Ovary (tissue), 9 donors: ENCODE measurements around the gene MINDY4B. TPM values are rescaled to one million over a fixed set of nuclear protein-coding genes. Genes with fewer than 3 reads are reported as not detected.

ENCODE experiments used
- DNase-seq, 5 donors: peaks; one replicate each; pipeline ENCODE4 v3.0.0-alpha.2; 2019 to 2020
- H3K27ac ChIP-seq, 2 donors: fragments of 200-600 bp; one replicate each; pipeline versions ENCODE4 v1.5.1 to v1.8.0; 2019 to 2022
- H3K27me3 ChIP-seq: fragments of 200-600 bp; one replicate; pipeline ENCODE4 v1.8.0; 2022
- H3K36me3 ChIP-seq: fragments of 200-600 bp; sonication (generic); one replicate; pipeline ENCODE4 v1.5.1; 2019
- H3K4me1 ChIP-seq: one replicate; pipeline ENCODE4 v1.8.1; 2013; ENCODE audit warnings: mild to moderate bottlenecking, moderate library complexity; ENCODE audit not compliant: insufficient read depth
- H3K4me3 ChIP-seq: fragments of 200-600 bp; sonication (generic); one replicate; pipeline ENCODE4 v1.5.1; 2017
- H3K9me3 ChIP-seq, 2 donors: fragments of 200-600 bp in 1 of 2; sonication (generic) in 1 of 2; one replicate each; pipeline versions ENCODE4 v1.5.1 to v1.8.1; 2013 to 2019; ENCODE audit warnings: mild to moderate bottlenecking in 1 of 2, moderate library complexity in 1 of 2
- CTCF ChIP-seq, 3 donors: fragments of 450-650 bp in 2 of 3; fragments of 200-600 bp in 1 of 3; IDR thresholded peaks; one replicate each; pipeline versions ENCODE4 v1.5.1 to v1.8.0; 2016 to 2022; ENCODE audit warnings: antibody characterized with exemption in 3 of 3, mild to moderate bottlenecking in 1 of 3
- EP300 ChIP-seq: sonication (generic); formaldehyde crosslinking; IDR thresholded peaks from one replicate; pipeline ENCODE4 v1.6.1; 2017; ENCODE audit warnings: antibody characterized with exemption
- POLR2A ChIP-seq: fragments of 450-650 bp; IDR thresholded peaks from one replicate; pipeline ENCODE4 v1.6.1; 2017; ENCODE audit warnings: antibody characterized with exemption, mild to moderate bottlenecking, moderate library complexity
- WGBS, 3 donors: extraction: QIAGEN DNeasy Blood & Tissue Kit in 1 of 3; methylation state at CpG; one replicate each; pipeline versions ENCODE4 v1.1.5 to v1.1.7; 2013 to 2017; 5-methylcytosine and 5-hydroxymethylcytosine counted together
- intact Hi-C, 4 donors: fragments of 100-400 bp; cut with DNase I; formaldehyde crosslinking; loops; one replicate each; pipeline versions ENCODE4 v1.11.0 to v1.15.1; 2022 to 2023
- polyA plus RNA-seq, 2 donors: library from polyadenylated mRNA; stranded (reverse); fragments of 200-250 nt in 1 of 2; fragments of 350-450 nt in 1 of 2; fragmentation: Illumina TruSeq in 1 of 2; extraction: RNeasy Lipid Tissue Mini Kit (QIAGEN cat#74804) in 1 of 2; gene quantifications; one replicate each; pipeline ENCODE4 v1.2.3, GENCODE V29; 2013 to 2014
- total RNA-seq, 7 donors: library from RNA; depleted of rRNA in 2 of 7; stranded (reverse); fragments of >200 nt in 2 of 7; fragmentation: NEBNext Ultra II Directional in 3 of 7; extraction: Animal tissue kit (Norgen Biotek cat#: 25700) in 3 of 7; gene quantifications; one replicate each; pipeline versions ENCODE4 v1.1.0 to v1.2.4, GENCODE V29; 2016 to 2023
- donor health status: DM: no; HTN: no; CAD: no; lungs with moderate emphysema.
- donor health status: DM: no; HTN: no; CAD: no.
- donor health status: Bipolar disorder and iron deficiency.
- donor health status: DM: yes; HTN: yes; CAD: no.
- donor health status: DM: no; HTN: no; CAD: no.
- donor health status: DM: yes; HTN: yes; CAD: no.

MINDY4B gene
- total and polyA plus RNA-seq, 9 donors, result not detected

DNA sequence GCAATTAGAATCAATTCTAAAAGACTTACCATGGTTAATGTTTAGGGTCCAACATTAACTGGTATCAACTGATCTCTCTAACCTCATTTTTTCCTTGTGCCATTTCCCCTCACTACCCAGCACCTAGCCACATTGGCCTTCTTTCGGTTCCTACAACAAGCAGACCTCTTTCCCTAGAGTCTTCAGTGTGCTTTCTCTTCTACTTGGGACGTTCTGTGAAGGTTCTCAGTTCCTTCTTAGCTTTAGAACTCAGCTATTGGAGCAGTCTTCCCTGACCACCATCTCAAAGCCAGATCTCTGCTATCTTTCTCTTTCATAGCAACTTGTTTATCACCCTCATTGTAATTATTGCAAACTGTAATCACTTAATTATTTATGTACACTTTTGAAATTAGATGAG, 31.5 kb upstream of the MINDY4B start:
- intact Hi-C loops, result no loop called here
- TF ChIP-seq EP300 (no peak), CTCF (IDR thresholded peaks at IDR 0.05) (no peak), POLR2A (no peak)
- Histone ChIP-seq H3K4me3 (no peak overlapping the region), H3K4me1 (no peaks in the 10 kb centered on the region), H3K27me3 (no peaks in the 10 kb centered on the region), H3K9me3 (no peaks in the 10 kb centered on the region), H3K27ac (no peak overlapping the region), H3K36me3 (no peaks in the 10 kb centered on the region)
- WGBS, 3 donors, result 60 to 71% (median 67%) methylated on average over 2 of the region's 2 CpGs
- no peak for DNase-seq

DNA sequence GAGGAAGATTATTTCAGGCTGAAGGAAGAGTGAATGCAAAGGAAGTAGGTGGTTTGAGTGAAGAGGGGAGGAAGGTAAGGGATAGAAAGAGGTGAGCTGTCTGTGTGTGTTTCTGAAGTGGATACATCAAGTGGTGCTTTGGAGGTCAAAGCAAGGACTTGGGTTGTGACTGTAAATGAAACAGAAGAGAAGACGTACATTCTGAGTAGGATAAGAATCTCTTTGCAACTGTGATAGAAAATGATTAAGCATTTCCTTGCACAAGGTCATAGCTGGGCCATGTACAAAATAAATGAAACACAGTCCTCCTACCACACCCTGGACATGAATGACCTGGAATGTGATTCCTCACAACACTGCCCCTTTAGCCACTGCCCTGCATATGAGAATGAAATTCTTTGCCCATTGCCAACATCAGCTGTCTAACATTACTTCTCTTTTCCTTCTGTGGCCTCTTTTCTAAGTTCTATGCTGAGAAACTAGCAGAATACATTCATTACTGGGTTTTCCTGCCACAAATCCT, 28.3 kb upstream of the MINDY4B start:
- TF ChIP-seq EP300 (no peak), POLR2A (no peak), CTCF (IDR thresholded peaks at IDR 0.05) (no peak)
- no peak for DNase-seq
- Histone ChIP-seq H3K27me3 (no peaks in the 10 kb centered on the region), H3K4me1 (no peaks in the 10 kb centered on the region), H3K36me3 (no peaks in the 10 kb centered on the region), H3K4me3 (no peak overlapping the region), H3K27ac (no peak overlapping the region), H3K9me3 (no peaks in the 10 kb centered on the region)
- 26 to 41% (median 29%) methylated on average over 1 of the region's 1 CpG for WGBS, 3 donors
- intact Hi-C loops, result no loop called here

- Histone ChIP-seq H3K36me3 (no peaks in the 10 kb centered on the region), H3K4me1 (no peaks in the 10 kb centered on the region), H3K27ac (no peak overlapping the region), H3K9me3 (no peaks in the 10 kb centered on the region), H3K4me3 (no peak overlapping the region), H3K27me3 (no peaks in the 10 kb centered on the region)
- TF ChIP-seq CTCF (IDR thresholded peaks at IDR 0.05) (no peak), POLR2A (no peak), EP300 (no peak)
- intact Hi-C loops, result no loop called here
- 64 to 75% (median 72%) methylated on average over 1 of the region's 1 CpG for WGBS, 3 donors
- DNase-seq, result no peak
These were observed 26.5 kb upstream of the MINDY4B start for GRCh38 chr3:150931745-150932144.

- H3K27me3 ChIP-seq, result no peaks in the 10 kb centered on the region
- H3K36me3 ChIP-seq, result no peaks in the 10 kb centered on the region
- intact Hi-C loops, result no loop called here
- no peaks in the 10 kb centered on the region for H3K9me3 ChIP-seq
- H3K4me3 ChIP-seq, result no peak overlapping the region
- H3K4me1 ChIP-seq, result no peaks in the 10 kb centered on the region
- WGBS, 3 donors, result 48 to 58% (median 55%) methylated on average over 3 of the region's 3 CpGs
- TF ChIP-seq CTCF (IDR thresholded peaks at IDR 0.05), result no peak
- TF ChIP-seq EP300, result no peak
- no peak for TF ChIP-seq POLR2A
- DNase-seq, result no peak
- no peak overlapping the region for H3K27ac ChIP-seq
These were observed 25.6 kb upstream of the MINDY4B start for GRCh38 chr3:150930839-150931238.
